Ectodermal cell (in vitro differentiated cells): Measurements from ENCODE around the gene ZNF609.
A peak's percentile ranks its signal among the peaks of the same experiment; 100 is the strongest.

Source experiments
- H3K27ac ChIP-seq: 2 replicates; pipeline ENCODE4 v1.7.0; 2013; ENCODE audit warnings: mild to moderate bottlenecking, low read depth, low read length; ENCODE audit not compliant: insufficient read depth, poor library complexity, severe bottlenecking
- H3K27me3 ChIP-seq: 2 replicates; pipeline ENCODE4 v1.7.0; 2013; ENCODE audit warnings: mild to moderate bottlenecking, low read length; ENCODE audit not compliant: insufficient read depth, control insufficient read depth, poor library complexity, severe bottlenecking
- H3K36me3 ChIP-seq: one replicate; pipeline ENCODE4 v1.7.0; 2013; ENCODE audit warnings: low read length; ENCODE audit not compliant: control insufficient read depth, insufficient read depth
- H3K4me1 ChIP-seq: one replicate; pipeline ENCODE4 v1.7.0; 2013; ENCODE audit warnings: low read length; ENCODE audit not compliant: control insufficient read depth, insufficient read depth
- H3K4me3 ChIP-seq: 2 replicates; pipeline ENCODE4 v1.7.0; 2013; ENCODE audit warnings: low read depth, low read length, control low read depth; ENCODE audit not compliant: insufficient read depth
- H3K9me3 ChIP-seq: 2 replicates; pipeline ENCODE4 v1.7.0; 2013; ENCODE audit warnings: mild to moderate bottlenecking, low read length, moderate library complexity; ENCODE audit not compliant: control insufficient read depth
- WGBS, 2 experiments: methylation state at CpG; one replicate each; pipeline ENCODE4 v1.1.7; 2013; ENCODE audit warnings: missing lambda C conversion rate in 2 of 2; 5-methylcytosine and 5-hydroxymethylcytosine counted together

The ZNF609 gene

GRCh38 chr15:64665179-64665578 lies 204.8 kb downstream of the ZNF609 start:
- peaks cover 7% of the 10 kb centered on the region for H3K4me1 ChIP-seq
- no peaks in the 10 kb centered on the region for H3K36me3 ChIP-seq
- H3K9me3 ChIP-seq, result no peaks in the 10 kb centered on the region
- H3K27me3 ChIP-seq, result no peaks in the 10 kb centered on the region
- WGBS, 2 experiments, result 90 to 97% methylated on average over 1 of the region's 1 CpG
- H3K27ac ChIP-seq, result no peak overlapping the region
- H3K4me3 ChIP-seq, result no peak overlapping the region

GRCh38 chr15:64667736-64668161 lies 207.4 kb downstream of the ZNF609 start:
- WGBS, 2 experiments, result 13 to 19% methylated on average over 1 of the region's 1 CpG
- Histone ChIP-seq H3K27me3 (no peaks in the 10 kb centered on the region), H3K27ac (peak overlapping the region; percentile 69), H3K36me3 (no peaks in the 10 kb centered on the region), H3K4me3 (no peak overlapping the region), H3K4me1 (peaks cover 7% of the 10 kb centered on the region), H3K9me3 (no peaks in the 10 kb centered on the region)

DNA sequence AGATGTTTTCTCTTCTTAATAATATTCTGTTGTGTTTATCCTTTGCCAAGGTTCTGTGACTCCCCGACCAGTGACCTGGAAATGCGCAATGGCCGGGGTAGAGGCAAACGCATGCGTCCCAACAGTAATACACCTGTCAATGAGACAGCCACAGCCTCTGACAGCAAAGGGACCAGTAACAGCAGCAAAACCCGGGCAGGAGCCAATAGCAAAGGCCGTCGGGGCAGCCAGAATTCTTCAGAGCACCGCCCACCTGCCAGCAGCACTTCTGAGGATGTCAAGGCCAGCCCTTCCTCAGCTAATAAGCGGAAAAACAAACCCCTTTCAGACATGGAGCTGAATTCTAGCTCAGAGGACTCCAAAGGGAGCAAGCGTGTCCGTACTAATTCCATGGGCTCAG lies 213.5 kb downstream of the ZNF609 start:
- H3K4me3 ChIP-seq, result no peak overlapping the region
- 92 to 95% methylated on average over 12 of the region's 12 CpGs for WGBS, 2 experiments
- no peak overlapping the region for H3K27ac ChIP-seq
- peaks cover 30% of the 10 kb centered on the region for H3K36me3 ChIP-seq
- no peaks in the 10 kb centered on the region for H3K4me1 ChIP-seq
- H3K27me3 ChIP-seq, result no peaks in the 10 kb centered on the region
- no peaks in the 10 kb centered on the region for H3K9me3 ChIP-seq

GRCh38 chr15:64678126-64678819 lies 217.9 kb downstream of the ZNF609 start:
- Histone ChIP-seq H3K4me1 (no peaks in the 10 kb centered on the region), H3K4me3 (no peak overlapping the region), H3K9me3 (no peaks in the 10 kb centered on the region), H3K27me3 (no peaks in the 10 kb centered on the region), H3K36me3 (peaks cover 52% of the 10 kb centered on the region), H3K27ac (no peak overlapping the region)
- 93% methylated on average over 14 of the region's 14 CpGs for WGBS, 2 experiments

- H3K36me3 ChIP-seq, result peaks cover 38% of the 10 kb centered on the region
Observed at GRCh38 chr15:64680097-64680496, 219.7 kb downstream of the ZNF609 start.

DNA sequence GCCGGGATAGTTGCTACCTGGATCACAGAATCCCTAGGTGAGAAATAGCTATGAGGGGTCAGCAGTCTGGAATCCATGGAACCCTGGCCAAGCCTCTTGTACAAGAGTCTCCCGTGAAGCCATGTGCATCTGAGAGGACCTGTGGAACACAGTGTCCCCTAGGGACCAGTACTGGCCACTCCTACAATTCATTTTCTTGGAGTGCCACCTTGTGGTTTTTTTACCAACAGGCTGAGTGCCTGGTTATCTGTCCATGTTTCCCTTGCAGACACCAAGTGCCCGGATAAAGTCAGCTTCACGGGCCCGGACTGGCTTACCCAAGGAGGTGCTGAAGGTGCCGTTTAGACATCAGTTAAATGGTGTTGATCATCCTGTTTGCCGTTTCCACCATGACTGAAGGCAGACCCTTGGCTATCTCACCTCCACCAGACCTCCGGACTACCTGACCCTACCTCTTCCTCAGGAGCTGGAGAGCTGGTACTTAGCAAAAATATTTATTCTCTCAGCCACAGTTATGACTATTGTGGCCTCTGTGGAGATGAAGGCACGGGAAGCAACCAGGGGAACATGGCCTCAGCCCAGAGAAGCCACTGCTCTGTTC lies 221.1 kb downstream of the ZNF609 start:
- H3K36me3 ChIP-seq, result peaks cover 35% of the 10 kb centered on the region
- H3K27me3 ChIP-seq, result no peaks in the 10 kb centered on the region

More at GRCh38 chr15:64680097-64680496, 219.7 kb downstream of the ZNF609 start:
- no peaks in the 10 kb centered on the region for H3K4me1 ChIP-seq
- no peaks in the 10 kb centered on the region for H3K9me3 ChIP-seq
- H3K27me3 ChIP-seq, result no peaks in the 10 kb centered on the region
- no peak overlapping the region for H3K27ac ChIP-seq
- H3K4me3 ChIP-seq, result no peak overlapping the region
- WGBS, 2 experiments, result 96 to 99% methylated on average over 2 of the region's 2 CpGs

GRCh38 chr15:64682255-64682654 lies 221.9 kb downstream of the ZNF609 start:
- Histone ChIP-seq H3K27ac (no peak overlapping the region), H3K9me3 (no peaks in the 10 kb centered on the region), H3K36me3 (peaks cover 35% of the 10 kb centered on the region), H3K4me1 (no peaks in the 10 kb centered on the region), H3K4me3 (no peak overlapping the region), H3K27me3 (no peaks in the 10 kb centered on the region)
- 90 to 91% methylated on average over 3 of the region's 3 CpGs for WGBS, 2 experiments

More for the DNA sequence above, 221.1 kb downstream of the ZNF609 start:
- no peaks in the 10 kb centered on the region for H3K4me1 ChIP-seq
- 85% methylated on average over 9 of the region's 9 CpGs for WGBS, 2 experiments
- H3K27ac ChIP-seq, result no peak overlapping the region
- H3K4me3 ChIP-seq, result no peak overlapping the region
- no peaks in the 10 kb centered on the region for H3K9me3 ChIP-seq

GRCh38 chr15:64683378-64683777 lies 223.0 kb downstream of the ZNF609 start:
- 89 to 90% methylated on average over 3 of the region's 3 CpGs for WGBS, 2 experiments
- Histone ChIP-seq H3K27me3 (no peaks in the 10 kb centered on the region), H3K4me1 (no peaks in the 10 kb centered on the region), H3K9me3 (no peaks in the 10 kb centered on the region), H3K36me3 (peaks cover 34% of the 10 kb centered on the region), H3K4me3 (no peak overlapping the region), H3K27ac (no peak overlapping the region)

GRCh38 chr15:64685230-64685888 lies 225.0 kb downstream of the ZNF609 start:
- 82 to 89% methylated on average over 4 of the region's 4 CpGs for WGBS, 2 experiments
- H3K27me3 ChIP-seq, result no peaks in the 10 kb centered on the region
- no peaks in the 10 kb centered on the region for H3K4me1 ChIP-seq
- no peak overlapping the region for H3K27ac ChIP-seq
- H3K9me3 ChIP-seq, result no peaks in the 10 kb centered on the region
- H3K36me3 ChIP-seq, result peaks cover 33% of the 10 kb centered on the region
- H3K4me3 ChIP-seq, result no peak overlapping the region

DNA sequence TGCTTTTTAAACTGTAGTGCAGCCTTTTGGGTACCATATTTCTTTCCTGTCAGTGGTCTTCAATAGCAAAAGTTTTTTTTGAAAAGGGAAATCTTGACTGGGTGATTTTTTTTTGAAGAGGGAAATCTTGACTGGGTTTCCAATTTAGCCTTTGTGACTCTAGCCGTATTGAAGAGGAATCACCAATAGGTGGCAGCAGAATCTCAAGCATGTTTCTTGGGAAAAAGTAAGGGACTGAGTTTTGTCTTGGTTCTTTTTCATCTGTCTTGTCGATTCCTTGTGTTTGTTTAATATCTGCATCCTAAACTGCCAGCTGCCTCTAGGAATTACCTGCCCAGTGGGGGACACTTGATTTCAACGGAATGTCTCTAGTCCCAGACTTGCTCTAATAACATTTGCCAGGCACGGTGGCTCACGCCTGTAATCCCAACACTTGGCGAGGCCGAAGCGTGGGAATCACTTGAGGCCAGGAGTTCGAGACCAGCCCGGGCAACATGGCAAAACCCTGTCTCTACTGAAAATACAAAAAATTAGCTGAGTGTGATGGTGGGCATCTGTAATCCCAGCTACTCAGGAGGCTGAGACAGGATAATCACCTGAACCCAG lies 225.9 kb downstream of the ZNF609 start:
- WGBS, 2 experiments, result 72 to 73% methylated on average over 10 of the region's 10 CpGs
- H3K4me3 ChIP-seq, result no peak overlapping the region
- peaks cover 38% of the 10 kb centered on the region for H3K36me3 ChIP-seq
- no peaks in the 10 kb centered on the region for H3K27me3 ChIP-seq
- peak overlapping the region; percentile 26 for H3K27ac ChIP-seq
- no peaks in the 10 kb centered on the region for H3K9me3 ChIP-seq
- H3K4me1 ChIP-seq, result no peaks in the 10 kb centered on the region
